Measurements from ENCODE around the gene EHD4.

EHD4 gene

GRCh38 chr15:41894791-41895463 lies 77.4 kb downstream of the EHD4 start:
- TF ChIP-seq SIN3A (IDR thresholded peaks at IDR 0.05; ENCODE audit: borderline replicate concordance, insufficient read depth, low read length): no peak
- TF ChIP-seq FOXP2 (optimal IDR thresholded peaks at IDR 0.05; ENCODE audit: borderline replicate concordance, extremely low read depth, extremely low read length, insufficient read depth): no peak
- TF ChIP-seq TAF1 (IDR thresholded peaks at IDR 0.05; ENCODE audit: borderline replicate concordance, insufficient read depth, low read length): no peak
- no peak for TF ChIP-seq POLR2AphosphoS5 (IDR thresholded peaks at IDR 0.05; ENCODE audit: low read depth, low read length)
- no peak for TF ChIP-seq REST (IDR thresholded peaks at IDR 0.05; ENCODE audit: insufficient read depth in 1 of 2, low read depth in 2 of 2, low read length in 2 of 2)

- TF ChIP-seq REST (IDR thresholded peaks at IDR 0.05; ENCODE audit: insufficient read depth in 1 of 2, low read depth in 2 of 2, low read length in 2 of 2) (no peak), SIN3A (IDR thresholded peaks at IDR 0.05; ENCODE audit: borderline replicate concordance, insufficient read depth, low read length) (no peak)
Observed at GRCh38 chr15:41894251-41894790, 78.0 kb downstream of the EHD4 start.

- TF ChIP-seq TAF1 (IDR thresholded peaks at IDR 0.05; ENCODE audit: borderline replicate concordance, insufficient read depth, low read length): no peak
- no peak for TF ChIP-seq SIN3A (IDR thresholded peaks at IDR 0.05; ENCODE audit: borderline replicate concordance, insufficient read depth, low read length)
- TF ChIP-seq REST (IDR thresholded peaks at IDR 0.05; ENCODE audit: insufficient read depth in 1 of 2, low read depth in 2 of 2, low read length in 2 of 2): no peak
- TF ChIP-seq POLR2AphosphoS5 (IDR thresholded peaks at IDR 0.05; ENCODE audit: low read depth, low read length): no peak
- no peak for TF ChIP-seq FOXP2 (optimal IDR thresholded peaks at IDR 0.05; ENCODE audit: borderline replicate concordance, extremely low read depth, extremely low read length, insufficient read depth)
Observed at GRCh38 chr15:41893422-41894250, 78.7 kb downstream of the EHD4 start, which contains the start of gene SPTBN5. SPTBN5 (minus strand) TSS chr15:41894053; CDS start chr15:41893497, 556 bp downstream.

- no peak for TF ChIP-seq SIN3A (IDR thresholded peaks at IDR 0.05; ENCODE audit: borderline replicate concordance, insufficient read depth, low read length)
- no peak for TF ChIP-seq POLR2AphosphoS5 (IDR thresholded peaks at IDR 0.05; ENCODE audit: low read depth, low read length)
- TF ChIP-seq TAF1 (IDR thresholded peaks at IDR 0.05; ENCODE audit: borderline replicate concordance, insufficient read depth, low read length): no peak
- TF ChIP-seq FOXP2 (optimal IDR thresholded peaks at IDR 0.05; ENCODE audit: borderline replicate concordance, extremely low read depth, extremely low read length, insufficient read depth): no peak
- no peak for TF ChIP-seq REST (IDR thresholded peaks at IDR 0.05; ENCODE audit: insufficient read depth in 1 of 2, low read depth in 2 of 2, low read length in 2 of 2)
Observed at GRCh38 chr15:41892621-41893421, 79.5 kb downstream of the EHD4 start.

Measured in PFSK-1 (cell line).